AG04450 (cell line): ENCODE data around the gene GNAI1. TPM values are rescaled to one million over a fixed set of nuclear protein-coding genes. Genes with fewer than 3 reads are reported as not detected.

Experiments used
- CTCF ChIA-PET: fragments of 300-600, 350-600 bp; formaldehyde crosslinking; extraction: SDS; loops from one replicate; lab custom pipeline; 2022; ENCODE audit warnings: antibody characterized with exemption, inconsistent platforms; lab: Charles Lee
- POLR2A ChIA-PET: fragments of 350-600 bp; formaldehyde crosslinking; extraction: SDS; loops from one replicate; lab custom pipeline; 2021; ENCODE audit warnings: antibody characterized with exemption, inconsistent platforms; lab: Yijun Ruan, JAX
- DNase-seq: peaks from one replicate; pipeline ENCODE4 v3.0.0-alpha.2; 2011; ENCODE audit warnings: low read depth, low spot score
- H3K27ac ChIP-seq: one replicate; pipeline ENCODE4 v1.5.1; 2012; ENCODE audit warnings: low read depth, low read length, control low read depth
- H3K27me3 ChIP-seq: one replicate; pipeline ENCODE4 v1.6.0; 2012; ENCODE audit warnings: low read length; ENCODE audit not compliant: control insufficient read depth, insufficient read depth
- H3K4me3 ChIP-seq: 2 replicates; pipeline ENCODE4 v1.5.1; 2011; ENCODE audit warnings: mild to moderate bottlenecking, low read depth, low read length, control low read depth
- H3K9me3 ChIP-seq: 2 replicates; pipeline ENCODE4 v1.5.1; 2012; ENCODE audit warnings: low read length; ENCODE audit not compliant: control insufficient read depth, insufficient read depth
- polyA plus RNA-seq: library from polyadenylated mRNA; depleted of rRNA; stranded (reverse); fragments of >200 nt; gene quantifications from 2 replicates; pipeline ENCODE4 v1.2.3, GENCODE V29; 2011
- TF ChIP-seq, protein P1 (sequence below): IDR thresholded peaks from 2 replicates; pipeline ENCODE4 v1.5.1; 2011; ENCODE audit warnings: low read depth, low read length, control low read depth, inconsistent platforms

Gene GNAI1
- polyA plus RNA-seq, 1 experiment = 56.2 TPM

DNA sequence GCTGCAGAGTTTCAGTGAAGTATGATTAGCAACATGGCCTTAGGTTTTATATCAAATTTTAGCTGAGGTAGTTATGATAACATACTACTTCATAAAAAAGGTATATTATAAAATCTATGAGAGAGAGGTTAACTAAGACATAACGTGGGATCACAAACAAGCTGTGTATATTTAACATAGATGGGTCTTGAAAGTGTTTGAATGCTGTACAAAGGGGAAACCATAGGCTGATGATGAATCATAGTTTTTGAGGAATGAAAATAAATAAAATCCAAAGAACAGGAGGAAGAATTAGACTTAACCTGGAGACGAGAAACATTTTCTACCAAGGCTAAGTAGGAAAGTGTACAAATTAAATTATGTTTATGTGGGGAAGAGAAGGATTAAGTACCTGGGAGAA is 119.0 kb downstream of the GNAI1 start:
- TF ChIP-seq, protein P1, sequence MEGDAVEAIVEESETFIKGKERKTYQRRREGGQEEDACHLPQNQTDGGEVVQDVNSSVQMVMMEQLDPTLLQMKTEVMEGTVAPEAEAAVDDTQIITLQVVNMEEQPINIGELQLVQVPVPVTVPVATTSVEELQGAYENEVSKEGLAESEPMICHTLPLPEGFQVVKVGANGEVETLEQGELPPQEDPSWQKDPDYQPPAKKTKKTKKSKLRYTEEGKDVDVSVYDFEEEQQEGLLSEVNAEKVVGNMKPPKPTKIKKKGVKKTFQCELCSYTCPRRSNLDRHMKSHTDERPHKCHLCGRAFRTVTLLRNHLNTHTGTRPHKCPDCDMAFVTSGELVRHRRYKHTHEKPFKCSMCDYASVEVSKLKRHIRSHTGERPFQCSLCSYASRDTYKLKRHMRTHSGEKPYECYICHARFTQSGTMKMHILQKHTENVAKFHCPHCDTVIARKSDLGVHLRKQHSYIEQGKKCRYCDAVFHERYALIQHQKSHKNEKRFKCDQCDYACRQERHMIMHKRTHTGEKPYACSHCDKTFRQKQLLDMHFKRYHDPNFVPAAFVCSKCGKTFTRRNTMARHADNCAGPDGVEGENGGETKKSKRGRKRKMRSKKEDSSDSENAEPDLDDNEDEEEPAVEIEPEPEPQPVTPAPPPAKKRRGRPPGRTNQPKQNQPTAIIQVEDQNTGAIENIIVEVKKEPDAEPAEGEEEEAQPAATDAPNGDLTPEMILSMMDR = no peak
- no peaks in the 10 kb centered on the region for H3K27me3 ChIP-seq
- no peak overlapping the region for H3K4me3 ChIP-seq
- H3K9me3 ChIP-seq = no peaks in the 10 kb centered on the region
- DNase-seq = no peak
- H3K27ac ChIP-seq = no peak overlapping the region
- ChIA-PET POLR2A (no interaction called here), CTCF (no interaction called here)

DNA sequence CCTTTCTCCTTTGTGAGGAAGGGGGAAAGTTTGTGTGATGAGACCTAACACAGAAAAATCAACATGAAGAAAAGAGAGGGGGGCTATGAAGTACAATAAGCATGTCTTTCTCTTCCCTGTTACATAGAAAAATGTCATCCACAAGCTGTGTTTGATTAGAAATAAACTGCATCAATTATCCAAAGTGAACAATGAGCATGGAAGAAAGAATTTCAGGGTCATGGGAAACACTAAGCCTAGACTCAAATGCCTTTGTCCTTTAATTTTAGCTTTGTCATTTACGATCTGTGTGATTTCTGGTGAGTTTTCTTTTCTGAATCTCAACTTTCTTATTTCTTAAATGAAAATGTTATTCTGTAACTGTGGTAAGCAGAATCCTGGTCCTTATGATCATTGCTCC is 121.0 kb downstream of the GNAI1 start:
- no peak for DNase-seq
- TF ChIP-seq, protein P1 = no peak
- Histone ChIP-seq H3K9me3 (no peaks in the 10 kb centered on the region), H3K27ac (no peak overlapping the region), H3K4me3 (no peak overlapping the region), H3K27me3 (no peaks in the 10 kb centered on the region)
- CTCF ChIA-PET = no interaction called here
- POLR2A ChIA-PET = no interaction called here

DNA sequence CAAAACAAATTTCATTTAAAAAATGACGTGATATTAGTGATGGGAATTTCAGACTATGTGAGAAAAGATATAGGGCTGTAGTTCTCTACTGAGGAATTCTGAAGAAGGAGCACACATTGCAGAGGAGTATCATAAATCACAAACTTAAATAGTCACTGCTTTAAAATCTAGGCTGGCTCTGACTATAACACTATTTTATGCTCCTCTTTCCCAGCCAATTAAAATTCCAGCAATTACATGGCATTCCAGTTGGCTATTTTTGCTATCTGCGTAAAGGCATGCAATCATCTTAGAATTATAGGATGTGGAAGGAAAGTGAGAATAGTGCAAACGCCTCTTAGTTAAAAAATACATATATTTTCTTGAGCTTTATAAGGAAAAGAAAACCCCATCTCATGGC is 123.1 kb downstream of the GNAI1 start:
- CTCF ChIA-PET = interaction anchor here (0.6 kb wide), 1 partner anchor 1928 kb away, joined by 3 read pairs; no protein-coding TSS in a partner anchor
- Histone ChIP-seq H3K27me3 (no peaks in the 10 kb centered on the region), H3K9me3 (no peaks in the 10 kb centered on the region), H3K27ac (no peak overlapping the region), H3K4me3 (no peak overlapping the region)
- DNase-seq = no peak
- POLR2A ChIA-PET = no interaction called here
- TF ChIP-seq, protein P1 = no peak

DNA sequence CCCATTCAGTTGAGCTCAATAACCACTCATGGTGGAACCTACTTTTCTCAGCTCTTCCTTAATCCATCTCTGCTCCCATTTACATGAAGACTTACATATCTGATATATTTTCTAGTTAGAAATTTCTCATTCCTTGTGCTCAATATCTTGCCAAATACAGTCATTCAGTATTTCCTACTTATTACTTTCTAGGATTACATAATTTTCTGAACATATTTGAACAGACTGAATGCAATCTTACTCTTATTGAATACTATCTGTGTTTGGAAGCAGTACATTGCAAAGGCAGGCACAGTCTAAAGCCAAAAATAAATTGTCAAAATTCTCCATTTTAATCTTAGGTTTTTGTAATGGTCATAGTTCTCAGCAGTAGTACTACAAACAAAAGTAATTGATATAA is 126.0 kb downstream of the GNAI1 start:
- POLR2A ChIA-PET = no interaction called here
- CTCF ChIA-PET = no interaction called here

DNA sequence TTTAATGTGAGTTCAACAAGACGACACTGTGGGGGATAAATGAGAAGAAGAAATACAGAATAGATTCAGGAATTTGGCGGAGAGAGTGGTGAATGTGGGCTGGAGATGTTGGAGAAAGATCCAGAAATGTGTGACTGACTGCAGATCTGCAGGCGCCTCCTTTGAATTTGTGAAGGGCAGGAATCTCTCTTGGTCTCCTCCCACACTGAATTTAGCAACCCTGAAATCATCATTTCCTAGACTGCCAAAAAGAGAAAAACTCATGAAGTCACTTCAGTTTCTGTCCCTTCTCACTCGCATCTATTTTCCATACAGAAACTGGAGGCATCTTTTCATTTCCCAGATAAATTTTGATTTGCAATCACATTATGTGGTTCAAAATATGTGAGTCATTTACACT is 128.7 kb downstream of the GNAI1 start:
- Histone ChIP-seq H3K27me3 (no peaks in the 10 kb centered on the region), H3K4me3 (no peak overlapping the region), H3K9me3 (no peaks in the 10 kb centered on the region), H3K27ac (no peak overlapping the region)
- ChIA-PET POLR2A (no interaction called here), CTCF (no interaction called here)
- TF ChIP-seq, protein P1 = no peak
- no peak for DNase-seq

More for the DNA sequence above, 126.0 kb downstream of the GNAI1 start:
- Histone ChIP-seq H3K27ac (no peak overlapping the region), H3K4me3 (no peak overlapping the region), H3K27me3 (no peaks in the 10 kb centered on the region), H3K9me3 (no peaks in the 10 kb centered on the region)
- TF ChIP-seq, protein P1 = no peak
- DNase-seq = no peak
